ENCODE results near the gene HDHD3.

The HDHD3 gene

DNA sequence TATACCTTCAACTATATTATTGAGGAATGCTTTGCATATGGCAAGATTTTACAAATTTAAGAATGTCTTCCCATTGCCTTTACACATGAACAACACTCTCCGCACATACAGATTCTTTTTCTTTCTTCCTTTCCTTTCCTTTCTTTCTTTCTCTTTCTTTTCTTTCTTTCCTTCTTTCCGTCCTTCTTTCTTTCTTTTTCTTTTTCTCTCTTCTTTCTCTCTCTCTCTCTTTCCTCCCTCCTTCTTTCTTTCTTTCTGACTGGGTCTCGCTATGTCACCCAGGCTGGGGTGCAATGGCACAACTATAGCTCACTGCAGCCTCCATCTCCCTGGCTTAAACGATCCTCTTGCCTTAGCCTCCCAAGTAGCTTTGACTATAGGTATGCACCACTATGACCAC lies 50.6 kb downstream of the HDHD3 start:
- H3K79me2 ChIP-seq, result no peaks in the 10 kb centered on the region
- H3K36me3 ChIP-seq (ENCODE audit: control insufficient read depth, insufficient read depth, low read length), result no peaks in the 10 kb centered on the region
- peaks cover 22% of the 10 kb centered on the region for H3K4me1 ChIP-seq
- H2AFZ ChIP-seq, result no peak overlapping the region
- no peak overlapping the region for H3K4me2 ChIP-seq (ENCODE audit: low read length)
- H3K9me3 ChIP-seq (ENCODE audit: control insufficient read depth, low read length), result no peaks in the 10 kb centered on the region
- no peak overlapping the region for H3K4me3 ChIP-seq (ENCODE audit: low read depth, low read length)
- H3K9ac ChIP-seq, result no peak overlapping the region
- no peak overlapping the region for H3K27ac ChIP-seq
- H3K27me3 ChIP-seq (ENCODE audit: control insufficient read depth, insufficient read depth, low read length), result no peaks in the 10 kb centered on the region
- no peak for TF ChIP-seq CTCF (IDR thresholded peaks at IDR 0.05)
